Lower lobe of right lung (tissue), 2 donors: ENCODE measurements around the gene GRM5. TPM values are rescaled to one million over a fixed set of nuclear protein-coding genes. Genes with fewer than 3 reads are reported as not detected.

ENCODE experiments used
- ATAC-seq, 2 donors: fragments of 200-7000 bp; cut with Tn5 transposase; one replicate each; pipeline ENCODE4 v1.9.1; 2020 to 2022; ENCODE audit warnings: mild to moderate bottlenecking in 2 of 2, moderate library complexity in 2 of 2
- DNase-seq: peaks from one replicate; pipeline ENCODE4 v3.0.0-alpha.2; 2020
- H3K27ac ChIP-seq: fragments of 200-600 bp; one replicate; pipeline ENCODE4 v1.8.0; 2022
- H3K27me3 ChIP-seq: fragments of 200-600 bp; one replicate; pipeline ENCODE4 v1.8.0; 2022; ENCODE audit warnings: low read depth
- H3K36me3 ChIP-seq: fragments of 200-600 bp; one replicate; pipeline ENCODE4 v1.8.0; 2022; ENCODE audit warnings: mild to moderate bottlenecking
- H3K4me1 ChIP-seq: fragments of 200-600 bp; one replicate; pipeline ENCODE4 v1.8.0; 2022
- H3K4me3 ChIP-seq: fragments of 200-600 bp; one replicate; pipeline ENCODE4 v1.8.0; 2022; ENCODE audit warnings: mild to moderate bottlenecking
- H3K9me3 ChIP-seq: fragments of 200-600 bp; one replicate; pipeline ENCODE4 v1.8.0; 2022
- intact Hi-C: fragments of 100-400 bp; cut with DNase I; formaldehyde crosslinking; loops from one replicate; pipeline ENCODE4 v1.11.0; 2022
- total RNA-seq: library from RNA; stranded (reverse); fragmentation: NEBNext Ultra II Directional; extraction: Animal tissue kit (Norgen Biotek cat#: 25700); gene quantifications from one replicate; pipeline ENCODE4 v1.2.1, GENCODE V29; 2021
- TF ChIP-seq, protein P1 (sequence below): fragments of 200-600 bp; IDR thresholded peaks from one replicate; pipeline ENCODE4 v1.8.0; 2022; ENCODE audit warnings: antibody characterized with exemption, mild to moderate bottlenecking
- donor health status: DM: no; HTN: yes; CAD: no; lungs with severe emphysema.

GRM5 gene
- total RNA-seq, 1 donor from 2014 or later: 0.21 TPM

GRCh38 chr11:88831303-88831890 lies 234.4 kb downstream of the GRM5 start:
- TF ChIP-seq, protein P1, sequence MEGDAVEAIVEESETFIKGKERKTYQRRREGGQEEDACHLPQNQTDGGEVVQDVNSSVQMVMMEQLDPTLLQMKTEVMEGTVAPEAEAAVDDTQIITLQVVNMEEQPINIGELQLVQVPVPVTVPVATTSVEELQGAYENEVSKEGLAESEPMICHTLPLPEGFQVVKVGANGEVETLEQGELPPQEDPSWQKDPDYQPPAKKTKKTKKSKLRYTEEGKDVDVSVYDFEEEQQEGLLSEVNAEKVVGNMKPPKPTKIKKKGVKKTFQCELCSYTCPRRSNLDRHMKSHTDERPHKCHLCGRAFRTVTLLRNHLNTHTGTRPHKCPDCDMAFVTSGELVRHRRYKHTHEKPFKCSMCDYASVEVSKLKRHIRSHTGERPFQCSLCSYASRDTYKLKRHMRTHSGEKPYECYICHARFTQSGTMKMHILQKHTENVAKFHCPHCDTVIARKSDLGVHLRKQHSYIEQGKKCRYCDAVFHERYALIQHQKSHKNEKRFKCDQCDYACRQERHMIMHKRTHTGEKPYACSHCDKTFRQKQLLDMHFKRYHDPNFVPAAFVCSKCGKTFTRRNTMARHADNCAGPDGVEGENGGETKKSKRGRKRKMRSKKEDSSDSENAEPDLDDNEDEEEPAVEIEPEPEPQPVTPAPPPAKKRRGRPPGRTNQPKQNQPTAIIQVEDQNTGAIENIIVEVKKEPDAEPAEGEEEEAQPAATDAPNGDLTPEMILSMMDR: no peak
- H3K36me3 ChIP-seq: no peaks in the 10 kb centered on the region
- no peaks in the 10 kb centered on the region for H3K27me3 ChIP-seq
- intact Hi-C loops: no loop called here
- DNase-seq (no peak), ATAC-seq (no peak)
- H3K27ac ChIP-seq: no peak overlapping the region
- H3K9me3 ChIP-seq: no peaks in the 10 kb centered on the region
- no peak overlapping the region for H3K4me3 ChIP-seq
- no peaks in the 10 kb centered on the region for H3K4me1 ChIP-seq

DNA sequence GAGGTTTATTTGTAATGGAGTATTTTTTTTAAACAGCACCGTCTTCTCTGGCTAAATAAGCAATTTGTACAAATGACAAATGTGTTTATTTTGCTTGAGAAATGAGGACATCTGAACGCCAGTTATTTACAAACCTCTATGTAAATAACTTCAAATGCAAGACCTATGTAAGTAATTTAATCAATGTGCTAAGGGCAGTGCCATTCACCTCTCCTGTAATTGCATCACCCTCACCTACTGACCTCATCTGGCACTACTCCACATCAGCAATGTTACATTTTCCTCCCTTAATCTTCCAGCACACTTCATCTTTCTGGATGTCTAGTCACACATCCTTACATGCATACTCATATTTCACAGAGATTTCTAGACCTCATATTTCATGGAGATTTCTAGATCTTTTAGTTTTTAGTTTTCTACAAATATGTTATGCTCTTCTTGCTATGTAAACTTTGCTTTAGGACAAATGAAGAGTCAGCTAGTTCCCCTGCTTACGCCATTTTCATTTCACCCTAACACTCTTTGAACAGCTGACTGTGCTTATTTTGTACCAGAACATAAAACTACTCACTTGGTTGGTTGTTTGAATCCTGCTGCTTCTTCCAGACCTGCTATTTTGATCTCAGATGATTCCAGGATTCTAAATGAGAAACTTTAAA lies 238.6 kb downstream of the GRM5 start:
- Histone ChIP-seq H3K4me1 (no peaks in the 10 kb centered on the region), H3K36me3 (no peaks in the 10 kb centered on the region), H3K9me3 (no peaks in the 10 kb centered on the region), H3K27ac (no peak overlapping the region), H3K27me3 (no peaks in the 10 kb centered on the region), H3K4me3 (no peak overlapping the region)
- intact Hi-C loops: no loop called here
- ATAC-seq (no peak), DNase-seq (no peak)
- TF ChIP-seq, protein P1: no peak

GRCh38 chr11:88819616-88820015 lies 246.2 kb downstream of the GRM5 start:
- ATAC-seq (no peak), DNase-seq (no peak)
- Histone ChIP-seq H3K4me1 (no peaks in the 10 kb centered on the region), H3K4me3 (no peak overlapping the region), H3K36me3 (no peaks in the 10 kb centered on the region), H3K9me3 (no peaks in the 10 kb centered on the region), H3K27me3 (no peaks in the 10 kb centered on the region), H3K27ac (no peak overlapping the region)
- TF ChIP-seq, protein P1: no peak
- intact Hi-C loops: no loop called here

DNA sequence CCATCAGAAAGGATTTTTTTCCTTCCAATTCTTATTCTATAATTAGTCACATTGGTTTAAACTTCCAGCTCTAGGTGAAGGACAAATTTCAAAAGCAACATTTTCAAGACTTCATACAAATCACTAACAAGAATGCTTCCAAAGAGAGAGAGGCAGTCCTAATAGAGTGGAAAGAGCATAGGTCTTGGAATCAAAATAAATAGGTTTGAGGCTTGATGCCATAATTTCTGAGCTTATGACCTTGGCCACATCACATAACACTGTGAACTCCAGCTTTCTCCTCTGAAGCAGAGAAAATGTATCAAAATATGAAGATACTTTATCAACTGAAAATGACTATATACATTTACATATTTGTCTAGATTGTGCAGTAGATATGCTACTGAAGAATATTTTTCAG lies 246.8 kb downstream of the GRM5 start:
- Histone ChIP-seq H3K27ac (no peak overlapping the region), H3K27me3 (no peaks in the 10 kb centered on the region), H3K36me3 (no peaks in the 10 kb centered on the region), H3K4me1 (no peaks in the 10 kb centered on the region), H3K9me3 (no peaks in the 10 kb centered on the region), H3K4me3 (no peak overlapping the region)
- DNase-seq (no peak), ATAC-seq (no peak)
- intact Hi-C loops: no loop called here
- TF ChIP-seq, protein P1: no peak

- DNase-seq (no peak), ATAC-seq (no peak)
- Histone ChIP-seq H3K9me3 (no peaks in the 10 kb centered on the region), H3K36me3 (no peaks in the 10 kb centered on the region), H3K27me3 (no peaks in the 10 kb centered on the region), H3K4me3 (no peak overlapping the region), H3K27ac (no peak overlapping the region), H3K4me1 (no peaks in the 10 kb centered on the region)
- TF ChIP-seq, protein P1: no peak
- intact Hi-C loops: no loop called here
Observed at GRCh38 chr11:88815505-88815904, 250.3 kb downstream of the GRM5 start.
